Adrenal gland (tissue), 12 donors: Measurements from ENCODE around the gene VPS13D. TPM values are rescaled to one million over a fixed set of nuclear protein-coding genes. Genes with fewer than 3 reads are reported as not detected.

Source experiments
- DNase-seq, 7 donors: peaks; one replicate each; pipeline ENCODE4 v3.0.0-alpha.2; 2019 to 2020
- H3K27ac ChIP-seq, 5 donors: fragments of 200-600 bp; sonication (generic) in 4 of 5; 1 replicate in 3 of 5; 2 replicates in 2 of 5; pipeline versions ENCODE4 v1.5.1 to v1.8.0; 2016 to 2020; ENCODE audit warnings: mild to moderate bottlenecking in 1 of 5
- H3K27me3 ChIP-seq: fragments of 200-600 bp; 2 replicates; pipeline ENCODE4 v1.8.0; 2021
- H3K36me3 ChIP-seq, 2 donors: fragments of 200-600 bp; replicated peaks in 1 of 2; 1 replicate in 1 of 2; 2 replicates in 1 of 2; pipeline versions ENCODE4 v1.5.1 to v1.8.0; 2018 to 2022
- H3K4me1 ChIP-seq, 2 donors: fragments of 200-600 bp; replicated peaks in 1 of 2; 1 replicate in 1 of 2; 2 replicates in 1 of 2; pipeline versions ENCODE4 v1.5.1 to v1.8.0; 2018 to 2021
- H3K4me3 ChIP-seq, 4 donors: fragments of 200-600 bp; sonication (generic) in 3 of 4; one replicate each; pipeline ENCODE4 v1.5.1; 2016 to 2018
- H3K9me3 ChIP-seq, 3 donors: fragments of 200-600 bp; sonication (generic) in 1 of 3; replicated peaks in 1 of 3; 1 replicate in 2 of 3; 2 replicates in 1 of 3; pipeline versions ENCODE4 v1.5.1 to v1.8.0; 2016 to 2021
- CTCF ChIP-seq, 6 experiments: fragments of 450-650 bp in 4 of 6; fragments of 200-600 bp in 2 of 6; sonication (generic) in 1 of 6; IDR thresholded peaks; 1 replicate in 5 of 6; 2 replicates in 1 of 6; pipeline versions ENCODE4 v1.5.1 to v1.8.0; 2016 to 2021; ENCODE audit warnings: antibody characterized with exemption in 6 of 6, mild to moderate bottlenecking in 2 of 6, moderate library complexity in 1 of 6
- POLR2A ChIP-seq, 2 donors: fragments of 450-650 bp; IDR thresholded peaks; one replicate each; pipeline ENCODE4 v1.6.1; 2017; ENCODE audit warnings: antibody characterized with exemption in 2 of 2, mild to moderate bottlenecking in 2 of 2, moderate library complexity in 1 of 2
- WGBS, 4 donors: extraction: QIAGEN DNeasy Blood & Tissue Kit in 2 of 4; methylation state at CpG; one replicate each; pipeline versions ENCODE4 v1.1.5 to v1.1.7; 2013 to 2017; 5-methylcytosine and 5-hydroxymethylcytosine counted together
- intact Hi-C, 2 donors: fragments of 100-400 bp; cut with DNase I; formaldehyde crosslinking; loops; one replicate each; pipeline versions ENCODE4 v1.14.1 to v1.15.0; 2022 to 2023
- polyA plus RNA-seq, 3 donors: library from polyadenylated mRNA; stranded (reverse); fragments of 200-250 nt in 2 of 3; fragments of 350-450 nt in 1 of 3; fragmentation: Illumina TruSeq in 1 of 3; extraction: RNeasy Lipid Tissue Mini Kit (QIAGEN cat#74804) in 1 of 3; gene quantifications; one replicate each; pipeline ENCODE4 v1.2.3, GENCODE V29; 2013 to 2014
- total RNA-seq, 9 donors: library from RNA; depleted of rRNA in 4 of 9; stranded (reverse); fragments of >200 nt in 4 of 9; fragments of 120-200 nt in 1 of 9; fragmentation: NEBNext Ultra II Directional in 1 of 9; extraction: Animal tissue kit (Norgen Biotek cat#: 25700) in 1 of 9; gene quantifications; one replicate each; pipeline versions ENCODE4 v1.1.0 to v1.2.4, GENCODE V29; 2013 to 2023
- donor health status: healthy with polysubstance abuse.
- donor health status: Bipolar disorder and iron deficiency.
- donor health status: DM: yes; HTN: yes; CAD: no.
- donor health status: DM: no; HTN: no; CAD: no.
- donor health status: DM: no; HTN: no; CAD: no.
- donor health status: DM: yes; HTN: yes; CAD: no.

The VPS13D gene
- total and polyA plus RNA-seq, 12 donors, result 17.0 to 62.3 (median 39.9) TPM

GRCh38 chr1:12400027-12400693 is 170.3 kb downstream of the VPS13D start:
- DNase-seq, result no peak
- TF ChIP-seq POLR2A (IDR thresholded peaks at IDR 0.05) (no peak), CTCF (IDR thresholded peaks at IDR 0.05) (no peak)
- Histone ChIP-seq H3K4me3 (no peak overlapping the region), H3K27me3 (no peaks in the 10 kb centered on the region), H3K4me1 (peaks cover 0 to 10% of the 10 kb centered on the region in 2 donors), H3K27ac (no peak overlapping the region), H3K36me3 (peaks cover 0 to 21% of the 10 kb centered on the region in 2 donors), H3K9me3 (no peaks in the 10 kb centered on the region)
- 94 to 97% (median 96%) methylated on average over 10 of the region's 10 CpGs for WGBS, 4 donors
- intact Hi-C loops, result no loop called here

- Histone ChIP-seq H3K36me3 (peaks cover 0 to 25% of the 10 kb centered on the region in 2 donors), H3K27me3 (no peaks in the 10 kb centered on the region), H3K4me3 (no peak overlapping the region), H3K9me3 (no peaks in the 10 kb centered on the region), H3K4me1 (peaks cover 8 to 20% of the 10 kb centered on the region in 2 donors), H3K27ac (no peak overlapping the region)
- DNase-seq, result no peak
- TF ChIP-seq POLR2A (IDR thresholded peaks at IDR 0.05) (no peak), CTCF (IDR thresholded peaks at IDR 0.05) (no peak)
- intact Hi-C loops, result no loop called here
- 88 to 93% (median 91%) methylated on average over 3 of the region's 3 CpGs for WGBS, 4 donors
Observed at GRCh38 chr1:12402159-12402673, 172.4 kb downstream of the VPS13D start.

GRCh38 chr1:12402842-12403241 is 173.0 kb downstream of the VPS13D start:
- 88 to 100% (median 96%) methylated on average over 1 of the region's 1 CpG for WGBS, 4 donors
- H3K4me1 ChIP-seq, result peaks cover 8 to 20% of the 10 kb centered on the region in 2 donors
- intact Hi-C loops, result no loop called here
- no peak for DNase-seq
- H3K9me3 ChIP-seq, result no peaks in the 10 kb centered on the region
- TF ChIP-seq POLR2A (IDR thresholded peaks at IDR 0.05), result no peak
- TF ChIP-seq CTCF (IDR thresholded peaks at IDR 0.05), result no peak
- no peak overlapping the region for H3K4me3 ChIP-seq
- no peaks in the 10 kb centered on the region for H3K27me3 ChIP-seq
- H3K36me3 ChIP-seq, result peaks cover 0 to 25% of the 10 kb centered on the region in 2 donors
- H3K27ac ChIP-seq, result no peak overlapping the region

GRCh38 chr1:12404918-12405317 is 175.1 kb downstream of the VPS13D start:
- H3K4me1 ChIP-seq, result peaks cover 8 to 30% of the 10 kb centered on the region in 2 donors
- intact Hi-C loops, result no loop called here
- H3K4me3 ChIP-seq, result no peak overlapping the region
- no peaks in the 10 kb centered on the region for H3K9me3 ChIP-seq
- no peak overlapping the region for H3K27ac ChIP-seq
- H3K27me3 ChIP-seq, result no peaks in the 10 kb centered on the region
- 86 to 97% (median 97%) methylated on average over 13 of the region's 13 CpGs for WGBS, 4 donors
- H3K36me3 ChIP-seq, result peaks cover 0 to 23% of the 10 kb centered on the region in 2 donors
- TF ChIP-seq CTCF (IDR thresholded peaks at IDR 0.05), result no peak
- TF ChIP-seq POLR2A (IDR thresholded peaks at IDR 0.05), result no peak
- DNase-seq, result no peak
